ENCODE results near the gene SCNN1G.

SCNN1G gene

GRCh38 chr16:23240994-23241393 lies 58.4 kb downstream of the SCNN1G start:
- no peaks in the 10 kb centered on the region for H3K27me3 ChIP-seq (ENCODE audit: insufficient read depth, low read length, poor library complexity, severe bottlenecking)
- TF ChIP-seq CTCF (conservative IDR thresholded peaks at IDR 0.05; ENCODE audit: low read length) = no peak
- no peak for TF ChIP-seq EZH2phosphoT487 (IDR thresholded peaks at IDR 0.05; ENCODE audit: borderline replicate concordance)
- no peaks in the 10 kb centered on the region for H4K20me1 ChIP-seq (ENCODE audit: insufficient read depth, low read length, poor library complexity, severe bottlenecking)
- H3K36me3 ChIP-seq (ENCODE audit: insufficient read depth, low read length) = no peaks in the 10 kb centered on the region
- H3K79me2 ChIP-seq (ENCODE audit: insufficient read depth, low read length) = no peaks in the 10 kb centered on the region
- H3K4me2 ChIP-seq (ENCODE audit: low read depth, low read length, poor library complexity, severe bottlenecking) = no peak overlapping the region
- no peak overlapping the region for H2AFZ ChIP-seq (ENCODE audit: low read length)
- no peak overlapping the region for H3K4me3 ChIP-seq (ENCODE audit: low read length, poor library complexity, severe bottlenecking)
- H3F3A ChIP-seq (ENCODE audit: low read depth) = no peaks in the 10 kb centered on the region
- no peak overlapping the region for H3K9ac ChIP-seq (ENCODE audit: low read depth, low read length, poor library complexity, severe bottlenecking)
- no peaks in the 10 kb centered on the region for H3K9me3 ChIP-seq (ENCODE audit: insufficient read depth, low read depth, low read length)
- H3K9me2 ChIP-seq (replicated peaks; ENCODE audit: low read depth, low read length) = no peaks in the 10 kb centered on the region
- no peaks in the 10 kb centered on the region for H3K4me1 ChIP-seq (ENCODE audit: insufficient read depth, low read length, poor library complexity, severe bottlenecking)

- no peaks in the 10 kb centered on the region for H3K9me3 ChIP-seq (ENCODE audit: insufficient read depth, low read depth, low read length)
- H4K20me1 ChIP-seq (ENCODE audit: insufficient read depth, low read length, poor library complexity, severe bottlenecking) = no peaks in the 10 kb centered on the region
- H3K36me3 ChIP-seq (ENCODE audit: insufficient read depth, low read length) = no peaks in the 10 kb centered on the region
- H3K4me2 ChIP-seq (ENCODE audit: low read depth, low read length, poor library complexity, severe bottlenecking) = no peak overlapping the region
- TF ChIP-seq EZH2phosphoT487 (IDR thresholded peaks at IDR 0.05; ENCODE audit: borderline replicate concordance) (no peak), CTCF (conservative IDR thresholded peaks at IDR 0.05; ENCODE audit: low read length) (0 out of 2 replicates have a peak, but pooled peaks have one; percentile 14)
- no peaks in the 10 kb centered on the region for H3F3A ChIP-seq (ENCODE audit: low read depth)
- H3K9me2 ChIP-seq (replicated peaks; ENCODE audit: low read depth, low read length) = no peaks in the 10 kb centered on the region
- H3K9ac ChIP-seq (ENCODE audit: low read depth, low read length, poor library complexity, severe bottlenecking) = no peak overlapping the region
- H3K27me3 ChIP-seq (ENCODE audit: insufficient read depth, low read length, poor library complexity, severe bottlenecking) = no peaks in the 10 kb centered on the region
- H3K79me2 ChIP-seq (ENCODE audit: insufficient read depth, low read length) = no peaks in the 10 kb centered on the region
- no peak overlapping the region for H3K4me3 ChIP-seq (ENCODE audit: low read length, poor library complexity, severe bottlenecking)
- H3K4me1 ChIP-seq (ENCODE audit: insufficient read depth, low read length, poor library complexity, severe bottlenecking) = no peaks in the 10 kb centered on the region
- no peak overlapping the region for H2AFZ ChIP-seq (ENCODE audit: low read length)
These were observed 61.6 kb downstream of the SCNN1G start for GRCh38 chr16:23244122-23244521.

- no peaks in the 10 kb centered on the region for H4K20me1 ChIP-seq (ENCODE audit: insufficient read depth, low read length, poor library complexity, severe bottlenecking)
- no peaks in the 10 kb centered on the region for H3K9me2 ChIP-seq (replicated peaks; ENCODE audit: low read depth, low read length)
- no peaks in the 10 kb centered on the region for H3K27me3 ChIP-seq (ENCODE audit: insufficient read depth, low read length, poor library complexity, severe bottlenecking)
- H3K79me2 ChIP-seq (ENCODE audit: insufficient read depth, low read length) = no peaks in the 10 kb centered on the region
- H3F3A ChIP-seq (ENCODE audit: low read depth) = no peaks in the 10 kb centered on the region
- no peaks in the 10 kb centered on the region for H3K36me3 ChIP-seq (ENCODE audit: insufficient read depth, low read length)
- no peak overlapping the region for H3K4me2 ChIP-seq (ENCODE audit: low read depth, low read length, poor library complexity, severe bottlenecking)
- no peak overlapping the region for H2AFZ ChIP-seq (ENCODE audit: low read length)
- TF ChIP-seq CTCF (conservative IDR thresholded peaks at IDR 0.05; ENCODE audit: low read length) (no peak), EZH2phosphoT487 (IDR thresholded peaks at IDR 0.05; ENCODE audit: borderline replicate concordance) (no peak)
- H3K9ac ChIP-seq (ENCODE audit: low read depth, low read length, poor library complexity, severe bottlenecking) = no peak overlapping the region
- H3K4me3 ChIP-seq (ENCODE audit: low read length, poor library complexity, severe bottlenecking) = no peak overlapping the region
- H3K9me3 ChIP-seq (ENCODE audit: insufficient read depth, low read depth, low read length) = no peaks in the 10 kb centered on the region
- H3K4me1 ChIP-seq (ENCODE audit: insufficient read depth, low read length, poor library complexity, severe bottlenecking) = no peaks in the 10 kb centered on the region
These were observed 62.7 kb downstream of the SCNN1G start for GRCh38 chr16:23245268-23245667.

Data from Loucy (cell line).